ENCODE data around the gene LSP1.
"Not testable (repeated sequence)": the region's sequence is repeated elsewhere in the genome, so short reads cannot be mapped to it uniquely, and the experiment has no call there.

The LSP1 gene

DNA sequence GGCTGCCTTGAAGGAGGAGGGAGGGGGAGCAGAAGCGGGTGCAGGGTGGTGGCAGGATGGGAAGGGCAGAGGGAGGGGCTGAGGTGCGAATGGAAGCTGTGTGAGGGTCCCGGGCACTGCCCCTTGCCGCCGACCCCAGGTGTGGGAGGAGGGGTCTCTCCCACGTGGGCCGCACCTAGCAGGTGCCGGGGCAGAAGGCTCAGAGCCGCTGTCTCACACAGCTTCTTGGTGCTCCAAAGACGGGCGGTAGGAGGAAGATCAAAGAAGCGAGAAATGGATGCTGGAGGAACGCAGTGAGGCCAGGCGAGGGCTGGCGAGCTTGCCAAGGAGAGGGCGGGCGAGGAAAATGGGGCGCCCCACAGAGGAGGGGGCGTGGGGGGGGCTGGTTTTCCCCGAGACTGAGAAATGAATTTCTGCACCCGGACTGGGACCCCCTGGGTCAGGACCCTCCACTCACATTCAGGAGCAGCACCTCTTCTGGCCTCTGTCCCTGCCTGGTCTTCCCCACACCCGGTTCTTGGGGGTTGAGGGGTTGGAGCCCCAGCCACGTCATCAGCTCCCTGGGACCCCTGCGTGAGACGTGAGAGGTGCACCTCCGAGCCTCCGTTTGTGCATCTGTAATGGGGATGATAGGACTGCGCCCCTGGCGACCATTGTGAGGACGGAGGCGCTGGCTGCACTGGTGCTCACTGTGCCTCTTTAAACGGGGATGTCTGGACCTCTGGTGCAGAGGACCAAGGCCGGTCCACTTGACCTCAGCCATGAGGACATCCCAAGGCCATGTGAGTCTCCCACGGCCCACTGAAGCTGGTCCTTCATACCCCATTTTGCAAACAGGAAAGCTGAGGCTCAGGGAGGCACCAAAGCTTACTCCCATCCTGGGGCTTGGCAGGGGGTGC, 16.8 kb downstream of the LSP1 start:
- no peak overlapping the region for H3K4me3 ChIP-seq (ENCODE audit: low read depth, low read length)
- TF ChIP-seq, protein P1, sequence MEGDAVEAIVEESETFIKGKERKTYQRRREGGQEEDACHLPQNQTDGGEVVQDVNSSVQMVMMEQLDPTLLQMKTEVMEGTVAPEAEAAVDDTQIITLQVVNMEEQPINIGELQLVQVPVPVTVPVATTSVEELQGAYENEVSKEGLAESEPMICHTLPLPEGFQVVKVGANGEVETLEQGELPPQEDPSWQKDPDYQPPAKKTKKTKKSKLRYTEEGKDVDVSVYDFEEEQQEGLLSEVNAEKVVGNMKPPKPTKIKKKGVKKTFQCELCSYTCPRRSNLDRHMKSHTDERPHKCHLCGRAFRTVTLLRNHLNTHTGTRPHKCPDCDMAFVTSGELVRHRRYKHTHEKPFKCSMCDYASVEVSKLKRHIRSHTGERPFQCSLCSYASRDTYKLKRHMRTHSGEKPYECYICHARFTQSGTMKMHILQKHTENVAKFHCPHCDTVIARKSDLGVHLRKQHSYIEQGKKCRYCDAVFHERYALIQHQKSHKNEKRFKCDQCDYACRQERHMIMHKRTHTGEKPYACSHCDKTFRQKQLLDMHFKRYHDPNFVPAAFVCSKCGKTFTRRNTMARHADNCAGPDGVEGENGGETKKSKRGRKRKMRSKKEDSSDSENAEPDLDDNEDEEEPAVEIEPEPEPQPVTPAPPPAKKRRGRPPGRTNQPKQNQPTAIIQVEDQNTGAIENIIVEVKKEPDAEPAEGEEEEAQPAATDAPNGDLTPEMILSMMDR (IDR thresholded peaks at IDR 0.05; ENCODE audit: low read depth, low read length), result peak; percentile 15
- no peak for DNase-seq (ENCODE audit: low read depth, low spot score)

DNA sequence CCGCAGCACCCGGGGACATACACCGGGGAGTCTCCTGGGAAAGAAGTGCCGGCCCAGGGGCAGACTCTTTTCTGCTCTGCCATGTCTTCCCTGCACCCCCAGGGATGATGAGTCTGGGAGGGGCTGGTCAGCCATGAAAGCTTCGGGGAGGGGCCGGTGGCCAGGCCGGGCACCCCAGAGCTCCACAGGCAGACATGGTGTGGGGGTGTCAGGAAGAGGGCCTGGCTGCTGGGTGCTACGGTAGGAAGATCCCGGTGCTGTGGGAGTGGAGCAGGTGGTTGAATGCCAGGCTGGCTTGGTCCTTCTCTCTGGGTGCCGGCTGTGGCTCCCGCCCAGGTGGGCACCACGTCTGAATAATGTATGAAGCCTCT, 17.4 kb downstream of the LSP1 start:
- in situ Hi-C loops (cut with HindIII; ENCODE audit: low sequenced_read_pairs), result no loop called here
- TF ChIP-seq, protein P1 (IDR thresholded peaks at IDR 0.05; ENCODE audit: low read depth, low read length), result no peak
- DNase-seq (ENCODE audit: low read depth, low spot score), result no peak
- H3K4me3 ChIP-seq (ENCODE audit: low read depth, low read length), result no peak overlapping the region

More for the DNA sequence above, 16.8 kb downstream of the LSP1 start:
- in situ Hi-C loops (cut with HindIII; ENCODE audit: low sequenced_read_pairs), result no loop called here

DNA sequence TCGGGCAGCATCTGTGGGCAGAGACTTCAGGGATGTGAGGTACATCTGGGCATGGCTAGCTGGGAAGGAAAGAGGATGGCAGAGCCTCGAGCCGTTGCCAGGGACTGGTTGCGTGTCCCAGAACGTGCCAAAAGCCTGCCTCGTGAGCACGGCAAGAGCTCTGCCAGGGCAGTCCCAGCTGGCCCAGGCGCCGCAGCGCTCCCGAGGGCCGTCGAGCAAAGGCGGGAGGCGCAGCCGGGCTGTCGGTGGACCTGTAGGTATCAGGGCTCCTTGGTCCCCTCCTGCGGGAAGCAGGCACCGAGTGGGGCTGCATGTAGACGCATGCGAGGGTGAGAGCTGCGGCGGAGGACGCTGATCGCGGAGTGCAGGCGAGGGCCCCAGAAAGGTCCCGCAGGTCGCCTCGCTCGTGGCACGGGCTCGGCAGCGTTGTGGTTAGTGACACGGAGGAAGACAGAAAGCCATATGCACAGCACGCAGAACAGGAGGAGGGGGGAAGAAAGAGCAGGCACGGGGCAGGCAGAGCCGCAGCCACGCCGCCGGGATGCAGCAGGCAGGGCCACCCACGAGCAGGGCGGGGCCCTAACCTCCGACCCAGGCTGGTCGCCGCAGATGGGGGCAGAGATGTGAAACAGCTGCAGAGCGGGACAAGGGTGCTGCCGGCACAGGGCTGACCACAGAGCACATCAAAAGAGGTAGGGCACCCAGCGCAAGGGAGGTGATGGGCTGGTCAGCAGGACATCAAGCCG, 18.0 kb downstream of the LSP1 start:
- H3K4me3 ChIP-seq (ENCODE audit: low read depth, low read length), result no peak overlapping the region
- in situ Hi-C loops (cut with HindIII; ENCODE audit: low sequenced_read_pairs), result no loop called here
- TF ChIP-seq, protein P1 (IDR thresholded peaks at IDR 0.05; ENCODE audit: low read depth, low read length), result no peak
- DNase-seq (ENCODE audit: low read depth, low spot score), result no peak

DNA sequence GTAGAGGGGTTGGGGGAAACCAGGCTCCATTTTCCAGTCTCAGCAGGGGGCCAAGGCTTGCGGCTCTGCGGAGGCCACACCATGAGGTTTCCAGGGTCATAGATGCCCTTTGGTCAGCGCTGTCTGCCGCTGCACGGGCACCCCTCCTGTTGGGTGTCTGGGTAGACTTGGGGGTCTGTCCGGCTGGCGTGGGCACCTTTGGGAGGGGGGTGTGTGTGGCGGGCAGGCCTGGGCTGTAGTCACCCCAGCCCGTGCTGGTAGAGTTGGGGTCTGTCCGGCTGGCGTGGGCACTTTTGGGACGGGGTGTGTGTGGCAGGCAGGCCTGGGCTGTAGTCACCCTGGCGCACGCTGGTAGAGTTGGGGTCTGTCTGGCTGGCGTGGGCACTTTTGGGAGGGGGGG, 18.6 kb downstream of the LSP1 start:
- DNase-seq (ENCODE audit: low read depth, low spot score), result no peak
- TF ChIP-seq, protein P1 (IDR thresholded peaks at IDR 0.05; ENCODE audit: low read depth, low read length), result no peak
- H3K4me3 ChIP-seq (ENCODE audit: low read depth, low read length), result no peak overlapping the region
- in situ Hi-C loops (cut with HindIII; ENCODE audit: low sequenced_read_pairs), result no loop called here

DNA sequence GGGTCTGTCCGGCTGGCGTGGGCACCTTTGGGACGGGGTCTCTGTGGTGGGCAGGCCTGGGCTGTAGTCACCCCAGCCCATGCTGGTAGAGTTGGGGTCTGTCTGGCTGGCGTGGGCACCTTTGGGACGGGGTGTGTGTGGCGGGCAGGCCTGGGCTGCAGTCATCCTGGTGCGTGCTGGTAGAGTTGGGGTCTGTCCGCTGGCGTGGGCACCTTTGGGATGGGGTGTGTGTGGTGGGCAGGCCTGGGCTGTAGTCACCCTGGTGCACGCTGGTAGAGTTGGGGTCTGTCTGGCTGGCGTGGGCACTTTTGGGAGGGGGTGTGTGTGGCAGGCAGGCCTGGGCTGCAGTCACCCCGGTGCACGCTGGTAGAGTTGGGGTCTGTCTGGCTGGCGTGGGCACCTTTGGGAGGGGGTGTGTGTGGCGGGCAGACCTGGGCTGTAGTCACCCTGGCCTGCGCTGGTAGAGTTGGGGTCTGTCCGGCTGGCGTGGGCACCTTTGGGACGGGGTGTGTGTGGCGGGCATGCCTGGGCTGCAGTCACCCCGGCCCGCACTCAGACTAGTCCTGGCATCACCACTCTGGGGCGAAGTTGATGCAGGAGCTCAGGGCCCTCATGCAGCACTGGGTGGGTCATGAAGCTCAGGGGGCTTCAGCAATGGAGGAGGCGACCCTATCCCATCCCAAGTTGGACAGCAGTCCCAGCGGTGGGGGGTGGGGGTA, 19.5 kb downstream of the LSP1 start:
- H3K4me3 ChIP-seq (ENCODE audit: low read depth, low read length), result no peak overlapping the region
- TF ChIP-seq, protein P1 (IDR thresholded peaks at IDR 0.05; ENCODE audit: low read depth, low read length), result no peak
- in situ Hi-C loops (cut with HindIII; ENCODE audit: low sequenced_read_pairs), result no loop called here
- DNase-seq (ENCODE audit: low read depth, low spot score), result no peak

DNA sequence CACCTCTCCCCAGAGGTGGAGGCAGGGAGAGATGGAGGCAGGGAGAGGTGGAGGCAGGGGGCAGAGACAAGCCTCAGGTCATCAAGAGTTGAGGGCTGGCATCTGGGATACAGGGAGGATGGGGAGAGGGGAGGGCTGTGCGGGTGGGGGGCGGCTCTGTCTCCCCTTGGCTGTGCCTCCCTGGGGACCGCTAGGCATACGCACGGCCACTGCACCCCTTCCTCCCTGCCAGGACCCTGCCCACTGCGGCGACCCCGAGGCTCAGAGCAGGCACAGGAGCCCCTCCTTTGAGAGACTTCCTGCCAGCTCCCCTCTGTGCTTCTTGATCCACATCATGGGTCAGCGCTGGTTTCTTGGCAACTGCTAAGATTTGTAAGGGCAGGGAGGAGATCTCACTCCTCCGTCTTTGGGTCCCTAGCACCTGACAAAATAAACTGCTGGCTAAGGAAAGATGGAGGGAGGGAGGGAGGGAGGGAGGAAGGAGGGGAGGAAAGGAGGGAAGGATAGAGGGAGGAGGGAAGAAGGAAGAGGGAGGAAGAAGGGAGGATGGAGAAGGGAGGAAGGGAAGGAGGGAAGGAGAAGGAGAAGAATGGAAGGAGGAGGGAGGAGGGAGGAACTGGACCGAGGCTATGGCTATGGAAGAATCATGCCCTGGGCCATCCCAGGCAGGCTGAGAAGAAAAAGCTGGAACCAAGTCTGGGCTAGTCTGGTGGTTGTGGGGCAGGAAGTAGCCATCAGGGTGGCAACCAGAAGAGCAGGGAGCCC, 20.3 kb downstream of the LSP1 start:
- no peak overlapping the region for H3K4me3 ChIP-seq (ENCODE audit: low read depth, low read length)
- in situ Hi-C loops (cut with HindIII; ENCODE audit: low sequenced_read_pairs), result no loop called here
- TF ChIP-seq, protein P1 (IDR thresholded peaks at IDR 0.05; ENCODE audit: low read depth, low read length), result no peak
- peak; percentile 57 for DNase-seq (ENCODE audit: low read depth, low spot score)

DNA sequence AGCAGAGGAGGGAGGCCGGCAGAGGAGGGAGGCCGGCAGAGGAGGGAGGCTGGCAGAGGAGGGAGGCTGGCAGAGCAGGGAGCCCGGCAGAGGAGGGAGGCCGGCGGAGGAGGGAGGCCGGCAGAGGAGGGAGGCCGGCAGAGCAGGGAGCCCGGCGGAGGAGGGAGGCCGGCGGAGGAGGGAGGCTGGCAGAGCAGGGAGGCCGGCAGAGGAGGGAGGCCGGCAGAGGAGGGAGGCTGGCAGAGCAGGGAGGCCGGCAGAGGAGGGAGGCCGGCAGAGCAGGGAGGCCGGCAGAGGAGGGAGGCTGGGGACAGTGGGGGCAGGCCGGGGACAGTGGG, 20.9 kb downstream of the LSP1 start:
- in situ Hi-C loops (cut with HindIII; ENCODE audit: low sequenced_read_pairs); H3K4me3 ChIP-seq (ENCODE audit: low read depth, low read length); DNase-seq (ENCODE audit: low read depth, low spot score): not testable (repeated sequence)

DNA sequence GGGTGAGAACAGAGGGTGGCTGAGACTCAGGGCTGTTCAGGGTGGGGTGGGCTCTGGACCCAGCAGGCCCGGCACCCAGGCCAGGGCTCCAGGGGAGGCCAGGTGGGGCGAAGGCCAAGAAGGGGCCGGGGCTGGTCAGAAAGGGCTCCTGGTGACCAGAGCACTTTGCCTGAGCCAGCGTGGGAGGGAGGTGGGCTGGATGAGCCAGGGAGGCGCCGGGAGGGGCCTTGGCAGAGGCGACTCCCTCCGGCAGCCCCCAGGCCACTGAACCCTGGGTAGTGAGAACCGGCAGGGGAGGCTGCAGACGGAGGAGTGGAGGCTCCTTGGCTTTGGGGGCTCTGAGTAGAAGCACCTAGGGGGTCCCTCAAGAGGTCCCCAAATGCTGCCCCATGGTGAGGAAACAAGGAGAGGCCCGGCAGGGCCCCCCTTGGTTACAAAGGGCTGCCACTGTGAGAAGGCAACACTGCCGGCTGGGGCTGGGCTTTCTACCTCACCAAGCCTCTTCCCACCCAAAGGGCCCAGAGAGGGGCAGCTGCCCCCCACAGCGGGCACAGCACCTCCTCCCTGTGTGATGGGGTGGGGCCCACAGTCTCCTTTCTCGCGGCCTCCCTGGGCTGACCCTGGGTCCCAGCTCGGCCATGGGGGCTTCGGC, 21.7 kb downstream of the LSP1 start:
- in situ Hi-C loops (cut with HindIII; ENCODE audit: low sequenced_read_pairs); DNase-seq (ENCODE audit: low read depth, low spot score); H3K4me3 ChIP-seq (ENCODE audit: low read depth, low read length): not testable (repeated sequence)

Data from astrocyte of the spinal cord (primary cell).